VCaP (cell line): ENCODE measurements around the gene SLC38A3.

ENCODE experiments used
- H3K27ac ChIP-seq: fragments of 450-650 bp; 2 replicates; pipeline ENCODE4 v1.5.1; 2017
- TF ChIP-seq, protein P1 (sequence below): fragments of 450-650 bp; conservative IDR thresholded peaks from 2 replicates; pipeline ENCODE4 v1.5.1; 2017; ENCODE audit warnings: mild to moderate bottlenecking, moderate library complexity

SLC38A3 gene

DNA sequence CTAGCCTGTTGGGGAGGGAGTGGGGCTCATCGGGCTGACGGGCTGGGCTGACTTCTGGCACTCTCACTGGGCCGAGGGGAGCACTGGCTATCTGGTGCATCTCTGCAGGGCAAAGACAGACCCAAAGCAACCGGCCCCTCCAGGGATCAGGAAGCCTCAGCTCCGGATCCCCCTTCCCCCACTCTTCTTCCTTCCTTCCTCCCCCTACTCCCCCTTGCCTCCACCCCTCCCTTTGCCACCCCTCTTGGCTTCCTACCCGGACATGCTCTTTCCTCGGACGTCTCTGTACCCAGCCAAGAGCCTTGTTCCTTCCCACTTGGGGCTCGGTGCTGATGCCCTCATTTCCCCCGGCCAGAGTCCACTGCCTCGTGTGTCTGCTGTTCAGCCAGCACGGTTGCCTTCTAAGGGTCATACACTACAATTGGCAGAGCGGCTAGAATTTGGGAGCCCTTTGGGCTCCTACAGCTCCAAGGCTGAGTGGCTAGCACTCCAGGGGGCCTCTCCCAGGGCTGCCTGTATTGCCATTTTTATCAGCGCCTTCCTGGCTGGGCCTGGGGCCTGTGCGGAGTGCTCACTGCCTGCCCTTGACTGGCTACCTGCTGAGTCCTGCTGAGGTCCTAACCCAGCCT is 39.0 kb upstream of the SLC38A3 start:
- TF ChIP-seq, protein P1, sequence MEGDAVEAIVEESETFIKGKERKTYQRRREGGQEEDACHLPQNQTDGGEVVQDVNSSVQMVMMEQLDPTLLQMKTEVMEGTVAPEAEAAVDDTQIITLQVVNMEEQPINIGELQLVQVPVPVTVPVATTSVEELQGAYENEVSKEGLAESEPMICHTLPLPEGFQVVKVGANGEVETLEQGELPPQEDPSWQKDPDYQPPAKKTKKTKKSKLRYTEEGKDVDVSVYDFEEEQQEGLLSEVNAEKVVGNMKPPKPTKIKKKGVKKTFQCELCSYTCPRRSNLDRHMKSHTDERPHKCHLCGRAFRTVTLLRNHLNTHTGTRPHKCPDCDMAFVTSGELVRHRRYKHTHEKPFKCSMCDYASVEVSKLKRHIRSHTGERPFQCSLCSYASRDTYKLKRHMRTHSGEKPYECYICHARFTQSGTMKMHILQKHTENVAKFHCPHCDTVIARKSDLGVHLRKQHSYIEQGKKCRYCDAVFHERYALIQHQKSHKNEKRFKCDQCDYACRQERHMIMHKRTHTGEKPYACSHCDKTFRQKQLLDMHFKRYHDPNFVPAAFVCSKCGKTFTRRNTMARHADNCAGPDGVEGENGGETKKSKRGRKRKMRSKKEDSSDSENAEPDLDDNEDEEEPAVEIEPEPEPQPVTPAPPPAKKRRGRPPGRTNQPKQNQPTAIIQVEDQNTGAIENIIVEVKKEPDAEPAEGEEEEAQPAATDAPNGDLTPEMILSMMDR = no peak
- H3K27ac ChIP-seq = peak overlapping the region; percentile 75

DNA sequence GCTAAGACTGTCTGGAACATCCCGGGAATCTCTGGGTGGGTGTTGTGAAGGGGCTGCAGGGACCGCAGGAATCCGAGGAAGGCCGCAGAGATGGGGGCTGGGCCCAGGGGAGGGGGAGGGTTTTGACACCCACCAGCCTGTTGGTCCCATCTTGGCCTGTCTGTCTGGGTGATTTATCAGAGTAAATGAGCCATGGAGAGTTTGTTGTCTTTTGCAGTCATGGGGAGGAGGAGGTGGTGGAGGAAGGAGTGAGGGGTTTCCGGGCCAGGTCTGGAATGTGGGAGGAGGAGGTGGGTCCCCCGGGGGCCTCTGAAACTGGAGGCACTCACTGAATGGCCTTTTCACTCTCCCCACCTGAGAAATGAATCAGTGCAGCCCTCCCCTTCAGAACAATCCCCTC is 38.5 kb upstream of the SLC38A3 start:
- TF ChIP-seq, protein P1 = no peak
- H3K27ac ChIP-seq = peak overlapping the region; percentile 75; the same call in 1 of the 2 replicates

DNA sequence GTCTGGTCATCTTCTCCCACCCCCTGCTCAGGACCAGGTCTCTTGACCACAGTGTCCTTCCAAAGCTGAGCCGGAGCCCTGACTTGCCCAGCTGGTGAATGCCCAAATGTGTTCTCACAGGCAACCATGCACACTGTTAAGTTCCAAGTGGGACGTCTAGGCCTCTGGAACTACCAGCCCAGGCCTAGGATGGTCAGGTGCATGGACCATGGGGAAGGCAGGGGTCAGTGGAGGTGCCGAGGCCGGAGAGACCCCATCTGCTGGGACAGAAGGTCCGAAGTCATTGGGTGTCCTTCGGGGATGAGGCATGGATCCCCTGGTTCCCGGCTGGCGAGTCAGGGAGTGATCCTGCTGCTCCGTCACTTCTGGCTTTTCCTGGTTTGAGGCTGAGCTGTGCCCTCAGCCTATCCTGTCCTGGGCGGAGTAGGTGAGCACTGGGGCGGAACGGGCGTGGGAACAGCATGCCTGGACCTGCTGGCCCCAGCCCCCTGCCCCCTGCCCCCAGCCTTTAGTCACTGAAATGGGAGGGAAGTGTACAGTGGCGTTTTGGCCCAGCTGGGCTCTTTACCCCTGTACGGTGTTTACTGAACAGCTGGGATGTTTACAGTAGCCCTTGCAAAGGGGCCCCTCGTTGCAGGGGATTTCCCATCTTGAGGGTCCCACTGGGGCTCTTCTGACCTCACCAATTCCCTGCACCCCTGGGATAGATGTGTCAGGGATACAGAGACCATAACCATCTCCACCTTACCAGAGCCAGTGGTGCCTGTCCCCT is 37.8 kb upstream of the SLC38A3 start:
- TF ChIP-seq, protein P1 = no peak
- peak overlapping the region; percentile 75; the same call in 1 of the 2 replicates for H3K27ac ChIP-seq

DNA sequence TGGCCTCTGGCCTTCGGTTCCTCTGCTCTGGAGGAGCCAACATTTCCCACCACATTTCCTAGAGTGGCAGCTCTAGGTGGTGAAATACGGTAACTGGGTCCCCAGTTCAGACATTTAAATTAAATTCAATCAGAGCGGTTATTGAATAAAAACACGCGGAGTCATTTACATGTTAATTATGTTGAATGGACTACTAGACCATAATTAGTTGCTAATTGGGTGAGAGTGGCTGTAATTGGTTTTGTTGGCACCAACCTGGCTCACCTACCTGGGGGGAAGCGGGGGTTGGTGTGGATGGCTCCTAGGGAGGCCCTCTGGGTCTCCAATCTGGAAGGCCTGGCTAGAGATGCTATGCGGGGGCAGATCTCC is 37.2 kb upstream of the SLC38A3 start:
- peak overlapping the region; percentile 75; the same call in 1 of the 2 replicates for H3K27ac ChIP-seq
- TF ChIP-seq, protein P1 = no peak

DNA sequence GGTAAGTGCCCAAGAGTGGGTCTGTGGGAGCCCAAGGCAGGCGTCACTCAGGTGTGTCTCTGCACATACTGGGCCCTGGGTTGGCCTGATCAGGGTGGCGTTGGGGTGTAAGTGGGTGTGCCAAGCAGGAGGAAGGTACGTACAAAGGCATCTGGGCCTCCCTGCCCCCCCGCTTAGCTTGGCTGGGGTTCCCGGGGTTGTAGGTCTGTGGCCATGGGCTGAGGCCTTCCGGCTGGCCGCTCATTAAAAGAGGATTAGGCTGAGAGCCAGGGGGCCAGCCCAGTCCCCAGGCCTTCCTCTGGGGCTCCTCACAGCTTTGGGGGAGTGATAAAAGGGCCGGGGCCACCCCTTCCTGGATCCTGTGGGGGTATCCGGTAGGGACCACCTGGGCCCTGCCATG is 36.7 kb upstream of the SLC38A3 start:
- TF ChIP-seq, protein P1 = no peak
- H3K27ac ChIP-seq = no peak overlapping the region; the same call in 1 of the 2 replicates

DNA sequence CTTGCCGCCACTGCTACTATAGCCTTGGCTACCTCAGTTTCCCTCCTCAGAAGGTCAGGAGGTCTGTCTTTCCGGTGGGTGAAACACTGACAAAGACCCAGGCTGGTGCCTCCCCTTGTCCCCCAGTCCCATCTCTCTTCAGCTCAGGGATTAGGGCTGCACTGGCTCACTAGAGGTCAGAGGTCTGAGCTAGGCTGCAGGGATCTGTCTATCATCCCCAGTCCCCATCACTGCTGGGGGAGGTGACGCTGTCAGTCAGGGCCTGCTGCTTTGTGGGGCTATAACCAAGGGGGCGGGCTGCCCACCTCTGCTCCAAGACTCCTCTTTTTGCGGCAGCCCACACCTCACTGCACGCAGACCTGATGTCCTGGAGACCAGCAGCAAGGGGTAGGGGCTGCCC is 36.3 kb upstream of the SLC38A3 start:
- TF ChIP-seq, protein P1 = no peak
- H3K27ac ChIP-seq = no peak overlapping the region

DNA sequence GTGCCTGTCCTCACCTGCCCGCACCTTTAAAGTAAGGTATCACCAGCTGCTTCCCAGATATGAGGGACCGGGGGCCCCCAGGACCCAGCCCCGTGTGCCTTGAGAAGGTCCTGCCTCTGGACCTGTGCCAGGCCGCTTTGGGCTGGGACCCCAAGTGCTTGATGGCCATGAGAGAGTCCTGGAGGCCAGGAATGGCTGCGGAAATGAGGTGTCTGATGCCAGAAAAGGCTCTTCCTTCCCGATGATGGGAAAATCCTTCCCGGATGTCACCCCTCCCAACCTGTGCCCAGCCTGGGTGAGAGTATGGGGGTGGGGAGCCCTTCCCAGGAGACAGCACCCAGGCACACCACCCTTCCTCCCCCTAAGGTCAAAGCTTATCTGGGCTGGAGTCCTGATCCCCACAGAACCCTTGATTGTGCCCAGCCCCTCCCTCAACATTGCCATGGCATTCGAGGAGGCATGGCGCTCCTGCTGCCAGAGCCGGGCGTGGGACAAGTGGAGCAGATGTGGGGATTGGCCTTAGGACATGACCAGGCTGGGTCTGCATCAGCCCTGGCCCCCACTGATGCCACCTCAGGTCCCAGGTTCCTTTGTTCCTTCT is 35.7 kb upstream of the SLC38A3 start:
- TF ChIP-seq, protein P1 = no peak
- H3K27ac ChIP-seq = no peak overlapping the region
